Neural cell (in vitro differentiated cells): Measurements from ENCODE around the gene TMC7.

Source experiments
- CTCF ChIP-seq: fragments of 450-650 bp; IDR thresholded peaks from 2 replicates; pipeline ENCODE4 v1.5.1; 2014; ENCODE audit warnings: antibody characterized with exemption, mild to moderate bottlenecking, moderate library complexity; ENCODE audit not compliant: poor library complexity, severe bottlenecking
- EP300 ChIP-seq: fragments of 450-650 bp; conservative IDR thresholded peaks from 2 replicates; pipeline ENCODE4 v1.6.1; 2014; ENCODE audit warnings: antibody characterized with exemption, mild to moderate bottlenecking, moderate library complexity; ENCODE audit not compliant: poor library complexity, severe bottlenecking

- TF ChIP-seq CTCF: no peak
- no peak for TF ChIP-seq EP300
Measured at GRCh38 chr16:18958621-18959029, 25.1 kb upstream of the TMC7 start.
